GM12878 (cell line): ENCODE measurements around the gene VIPR1. TPM values are rescaled to one million over a fixed set of nuclear protein-coding genes. Genes with fewer than 3 reads are reported as not detected.
"Not testable (repeated sequence)": the region's sequence is repeated elsewhere in the genome, so short reads cannot be mapped to it uniquely, and the experiment has no call there.

ENCODE experiments used
- ATAC-seq: fragments of 200-7000 bp; cut with Tn5 transposase; 3 replicates; pipeline ENCODE4 v1.9.1; 2020; ENCODE audit warnings: mild to moderate bottlenecking, moderate library complexity
- BruUV-seq: library from RNA; stranded (reverse); fragments of 400-500 nt; replicated peaks from 2 replicates; lab custom pipeline; 2021; lab: Mats Ljungman, UMichigan
- CTCF ChIA-PET: fragments of 300-600 bp; sonication (Branson Sonifier 250); formaldehyde crosslinking; extraction: SDS; loops from one replicate; lab custom pipeline; 2021; ENCODE audit warnings: inconsistent platforms; lab: Yijun Ruan, JAX
- POLR2A ChIA-PET: fragments of 350-600 bp; formaldehyde crosslinking; extraction: SDS; loops from one replicate; lab custom pipeline; 2021; ENCODE audit warnings: inconsistent platforms; lab: Charles Lee
- RAD21 ChIA-PET: fragments of 300-600 bp; sonication (Branson Sonifier 250); formaldehyde crosslinking; loops from one replicate; lab custom pipeline; 2023; ENCODE audit warnings: antibody characterized with exemption; ENCODE audit not compliant: unreplicated experiment; lab: Charles Lee
- SMC1A ChIA-PET: fragments of 300-600 bp; sonication (Branson Sonifier 250); formaldehyde crosslinking; loops from one replicate; lab custom pipeline; 2023; ENCODE audit not compliant: unreplicated experiment, uncharacterized antibody; lab: Charles Lee
- DNase-seq: peaks from one replicate; pipeline ENCODE4 v3.0.0-alpha.2; 2011; ENCODE audit warnings: low read depth, low spot score
- FAIRE-seq: peaks from 3 replicates; lab custom pipeline; 2011; peaks lifted over from hg19 to GRCh38; lab: Jason Lieb, UNC
- H2AFZ ChIP-seq: 2 replicates; pipeline ENCODE4 v1.6.0; 2011; ENCODE audit warnings: low read depth, low read length, control low read depth; ENCODE audit not compliant: control insufficient read depth
- H3K27ac ChIP-seq: 2 replicates; pipeline ENCODE4 v1.5.1; 2011; ENCODE audit warnings: control low read depth; ENCODE audit not compliant: control insufficient read depth, insufficient read depth
- H3K27me3 ChIP-seq, 2 experiments: replicated peaks in 1 of 2; 2 replicates each; pipeline versions ENCODE4 v1.6.0 to v1.6.1; 2011; ENCODE audit warnings: low read length in 1 of 2; ENCODE audit not compliant: control insufficient read depth in 2 of 2, insufficient read depth in 2 of 2
- H3K36me3 ChIP-seq, 2 experiments: 2 replicates each; pipeline ENCODE4 v1.5.1; 2011; ENCODE audit warnings: low read length in 1 of 2; ENCODE audit not compliant: control insufficient read depth in 2 of 2, insufficient read depth in 2 of 2
- H3K4me1 ChIP-seq: 2 replicates; pipeline ENCODE4 v1.6.1; 2011; ENCODE audit warnings: mild to moderate bottlenecking, low read length, moderate library complexity, mixed read lengths; ENCODE audit not compliant: control insufficient read depth, insufficient read depth
- H3K4me2 ChIP-seq: 2 replicates; pipeline ENCODE4 v1.6.0; 2011; ENCODE audit warnings: control low read depth; ENCODE audit not compliant: control insufficient read depth, insufficient read depth
- H3K4me3 ChIP-seq: fragments of 200-600 bp; sonication (generic); 2 replicates; pipeline ENCODE4 v1.5.1; 2016
- H3K79me2 ChIP-seq: 2 replicates; pipeline ENCODE4 v1.6.0; 2011; ENCODE audit warnings: low read length; ENCODE audit not compliant: control insufficient read depth, insufficient read depth
- H3K9ac ChIP-seq: 2 replicates; pipeline ENCODE4 v1.8.0; 2011; ENCODE audit warnings: low read length, control low read depth, mixed read lengths; ENCODE audit not compliant: control insufficient read depth, insufficient read depth
- H3K9me3 ChIP-seq: replicated peaks from 3 replicates; pipeline ENCODE4 v1.5.1; 2011; ENCODE audit warnings: mild to moderate bottlenecking, low read length; ENCODE audit not compliant: control insufficient read depth, insufficient read depth
- H4K20me1 ChIP-seq: 2 replicates; pipeline ENCODE4 v1.6.0; 2011; ENCODE audit not compliant: control insufficient read depth, insufficient read depth
- RB1 ChIP-seq: fragments of 450-650 bp; formaldehyde crosslinking; IDR thresholded peaks from 2 replicates; pipeline ENCODE4 v1.6.1; 2017; ENCODE audit warnings: mild to moderate bottlenecking, borderline replicate concordance
- ZSCAN29 ChIP-seq: fragments of 450-650 bp; IDR thresholded peaks from 2 replicates; pipeline ENCODE4 v1.6.1; 2017; ENCODE audit warnings: mild to moderate bottlenecking, moderate library complexity
- whole genome bisulfite sequencing: methylation state at CpG from one replicate; pipeline ENCODE4 v1.1.6; 2016; ENCODE audit warnings: low lambda C conversion rate; ENCODE audit not compliant: insufficient replicate concordance, insufficient coverage; ENCODE audit errors: missing lambda C conversion rate; 5-methylcytosine and 5-hydroxymethylcytosine counted together
- in situ Hi-C: fragments of 300-500 bp; cut with MboI; formaldehyde crosslinking; loops from 9 replicates; pipeline ENCODE4 v1.14.3; 2018; ENCODE audit warnings: mixed read lengths
- intact Hi-C: fragments of 100-400 bp; cut with micrococcal nuclease; formaldehyde crosslinking; loops from one replicate; pipeline ENCODE4 v1.14.2; 2022; ENCODE audit not compliant: unreplicated experiment
- polyA plus RNA-seq, 11 experiments: library from polyadenylated mRNA; depleted of rRNA in 4 of 11; unstranded in 6 of 11; stranded (reverse) in 5 of 11; fragments of >200 nt; fragmentation: Nextera tagmentation in 4 of 11; fragmentation: Illumina TruSeq in 1 of 11; extraction: Ambion mirVana in 4 of 11; extraction: Trizol in 1 of 11; gene quantifications; 1 replicate in 1 of 11; 2 replicates in 10 of 11; pipeline versions ENCODE4 v1.2.1 to v1.2.3, GENCODE V29; 2011 to 2016; ENCODE audit warnings: inconsistent platforms in 2 of 11, missing spikeins in 2 of 11, low read depth in 1 of 11
- total RNA-seq, 4 experiments: library from RNA; depleted of rRNA in 3 of 4; stranded (reverse); fragments of >200 nt in 3 of 4; fragmentation: Illumina TruSeq in 1 of 4; extraction: Trizol in 1 of 4; gene quantifications; 2 replicates each; pipeline versions ENCODE4 v1.2.1 to v1.2.3, GENCODE V29; 2013 to 2021
- TF ChIP-seq, protein P1 (sequence below): fragments of 450-650 bp; IDR thresholded peaks from 2 replicates; pipeline ENCODE4 v1.6.1; 2016; ENCODE audit warnings: mild to moderate bottlenecking, moderate library complexity, borderline replicate concordance
- TF ChIP-seq, protein P2 (sequence below): fragments of 450-650 bp; IDR thresholded peaks from 2 replicates; pipeline ENCODE4 v1.6.1; 2017; ENCODE audit warnings: borderline replicate concordance

VIPR1 gene
- total and polyA plus RNA-seq, 10 of the 15 experiments (the other 5 are each of a cell fraction or from before 2014, with no cell fraction given) = 0.03 to 0.28 (median 0.12) TPM; not detected in 6

- TF ChIP-seq, protein P1, sequence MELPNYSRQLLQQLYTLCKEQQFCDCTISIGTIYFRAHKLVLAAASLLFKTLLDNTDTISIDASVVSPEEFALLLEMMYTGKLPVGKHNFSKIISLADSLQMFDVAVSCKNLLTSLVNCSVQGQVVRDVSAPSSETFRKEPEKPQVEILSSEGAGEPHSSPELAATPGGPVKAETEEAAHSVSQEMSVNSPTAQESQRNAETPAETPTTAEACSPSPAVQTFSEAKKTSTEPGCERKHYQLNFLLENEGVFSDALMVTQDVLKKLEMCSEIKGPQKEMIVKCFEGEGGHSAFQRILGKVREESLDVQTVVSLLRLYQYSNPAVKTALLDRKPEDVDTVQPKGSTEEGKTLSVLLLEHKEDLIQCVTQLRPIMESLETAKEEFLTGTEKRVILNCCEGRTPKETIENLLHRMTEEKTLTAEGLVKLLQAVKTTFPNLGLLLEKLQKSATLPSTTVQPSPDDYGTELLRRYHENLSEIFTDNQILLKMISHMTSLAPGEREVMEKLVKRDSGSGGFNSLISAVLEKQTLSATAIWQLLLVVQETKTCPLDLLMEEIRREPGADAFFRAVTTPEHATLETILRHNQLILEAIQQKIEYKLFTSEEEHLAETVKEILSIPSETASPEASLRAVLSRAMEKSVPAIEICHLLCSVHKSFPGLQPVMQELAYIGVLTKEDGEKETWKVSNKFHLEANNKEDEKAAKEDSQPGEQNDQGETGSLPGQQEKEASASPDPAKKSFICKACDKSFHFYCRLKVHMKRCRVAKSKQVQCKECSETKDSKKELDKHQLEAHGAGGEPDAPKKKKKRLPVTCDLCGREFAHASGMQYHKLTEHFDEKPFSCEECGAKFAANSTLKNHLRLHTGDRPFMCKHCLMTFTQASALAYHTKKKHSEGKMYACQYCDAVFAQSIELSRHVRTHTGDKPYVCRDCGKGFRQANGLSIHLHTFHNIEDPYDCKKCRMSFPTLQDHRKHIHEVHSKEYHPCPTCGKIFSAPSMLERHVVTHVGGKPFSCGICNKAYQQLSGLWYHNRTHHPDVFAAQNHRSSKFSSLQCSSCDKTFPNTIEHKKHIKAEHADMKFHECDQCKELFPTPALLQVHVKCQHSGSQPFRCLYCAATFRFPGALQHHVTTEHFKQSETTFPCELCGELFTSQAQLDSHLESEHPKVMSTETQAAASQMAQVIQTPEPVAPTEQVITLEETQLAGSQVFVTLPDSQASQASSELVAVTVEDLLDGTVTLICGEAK = no peak
- TF ChIP-seq ZSCAN29 = no peak
- TF ChIP-seq RB1 = no peak
- TF ChIP-seq, protein P2, sequence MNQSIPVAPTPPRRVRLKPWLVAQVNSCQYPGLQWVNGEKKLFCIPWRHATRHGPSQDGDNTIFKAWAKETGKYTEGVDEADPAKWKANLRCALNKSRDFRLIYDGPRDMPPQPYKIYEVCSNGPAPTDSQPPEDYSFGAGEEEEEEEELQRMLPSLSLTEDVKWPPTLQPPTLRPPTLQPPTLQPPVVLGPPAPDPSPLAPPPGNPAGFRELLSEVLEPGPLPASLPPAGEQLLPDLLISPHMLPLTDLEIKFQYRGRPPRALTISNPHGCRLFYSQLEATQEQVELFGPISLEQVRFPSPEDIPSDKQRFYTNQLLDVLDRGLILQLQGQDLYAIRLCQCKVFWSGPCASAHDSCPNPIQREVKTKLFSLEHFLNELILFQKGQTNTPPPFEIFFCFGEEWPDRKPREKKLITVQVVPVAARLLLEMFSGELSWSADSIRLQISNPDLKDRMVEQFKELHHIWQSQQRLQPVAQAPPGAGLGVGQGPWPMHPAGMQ = no peak
These were observed 75.6 kb downstream of the VIPR1 start (continued) for GRCh38 chr3:42578054-42578453.

- H3K36me3 ChIP-seq, RAD21 ChIA-PET, H2AFZ ChIP-seq, H3K4me3 ChIP-seq, H3K9ac ChIP-seq, FAIRE-seq, ATAC-seq, H3K27me3 ChIP-seq, intact Hi-C loops, H4K20me1 ChIP-seq, BruUV-seq, H3K4me1 ChIP-seq, DNase-seq, H3K4me2 ChIP-seq, H3K27ac ChIP-seq: not testable (repeated sequence)
- in situ Hi-C loops = loop anchor here (10.0 kb wide), 1 partner anchor 165 kb away; no protein-coding TSS in a partner anchor
- ChIA-PET POLR2A (interaction anchor here (0.6 to 1.3 kb wide), 2 partner anchors 23 to 507 kb away, joined by 3 to 4 read pairs; no protein-coding TSS in a partner anchor), SMC1A (interaction anchor here (0.8 to 1.0 kb wide), 2 partner anchors 20 to 22 kb away, joined by 3 to 4 read pairs; no protein-coding TSS in a partner anchor), CTCF (interaction anchor here (1.0 to 1.3 kb wide), 4 partner anchors 23 to 166 kb away, joined by 3 to 4 read pairs (median 4); no protein-coding TSS in a partner anchor)
- Histone ChIP-seq H3K79me2 (peaks cover 30% of the 10 kb centered on the region), H3K9me3 (peaks cover 11% of the 10 kb centered on the region)
- WGBS = 100% methylated on average over 3 of the region's 4 CpGs
These were observed 76.9 kb downstream of the VIPR1 start for GRCh38 chr3:42579346-42579745.
